ENCODE results near the gene ADAMTSL1.

DNA sequence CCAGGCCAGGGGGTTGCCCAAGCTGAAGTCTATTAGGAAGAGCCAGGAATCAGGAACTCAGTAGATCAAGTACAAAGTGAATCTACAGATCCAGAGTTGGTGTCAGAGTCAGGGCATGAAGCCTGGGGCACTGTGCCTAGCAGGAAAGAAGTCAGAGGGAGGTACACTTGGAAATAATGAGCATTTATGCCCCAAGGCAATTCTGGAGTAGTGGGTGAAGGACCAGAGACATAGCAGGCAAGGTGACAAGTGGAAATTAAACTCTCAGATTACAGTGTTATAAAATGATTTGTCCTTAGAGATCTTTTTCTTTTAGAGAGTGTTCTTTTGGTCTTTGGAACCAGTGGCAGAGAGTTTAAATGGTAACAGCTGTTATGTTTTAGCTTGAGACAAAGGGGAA, 138.0 kb downstream of the ADAMTSL1 start:
- TF ChIP-seq SMC3 (IDR thresholded peaks at IDR 0.05; ENCODE audit: low read length) = no peak
- TF ChIP-seq, protein P1, sequence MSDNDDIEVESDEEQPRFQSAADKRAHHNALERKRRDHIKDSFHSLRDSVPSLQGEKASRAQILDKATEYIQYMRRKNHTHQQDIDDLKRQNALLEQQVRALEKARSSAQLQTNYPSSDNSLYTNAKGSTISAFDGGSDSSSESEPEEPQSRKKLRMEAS (IDR thresholded peaks at IDR 0.05) = no peak

All from HepG2 (cell line).